GM12878 (cell line): Measurements from ENCODE around the gene EFNA2. TPM values are rescaled to one million over a fixed set of nuclear protein-coding genes. Genes with fewer than 3 reads are reported as not detected.

Experiments
- ATAC-seq: fragments of 200-7000 bp; cut with Tn5 transposase; 3 replicates; pipeline ENCODE4 v1.9.1; 2020; ENCODE audit warnings: mild to moderate bottlenecking, moderate library complexity
- BruUV-seq: library from RNA; stranded (reverse); fragments of 400-500 nt; replicated peaks from 2 replicates; lab custom pipeline; 2021; lab: Mats Ljungman, UMichigan
- CTCF ChIA-PET: fragments of 300-600 bp; sonication (Branson Sonifier 250); formaldehyde crosslinking; extraction: SDS; loops from one replicate; lab custom pipeline; 2021; ENCODE audit warnings: inconsistent platforms; lab: Yijun Ruan, JAX
- POLR2A ChIA-PET: fragments of 350-600 bp; formaldehyde crosslinking; extraction: SDS; loops from one replicate; lab custom pipeline; 2021; ENCODE audit warnings: inconsistent platforms; lab: Charles Lee
- RAD21 ChIA-PET: fragments of 300-600 bp; sonication (Branson Sonifier 250); formaldehyde crosslinking; loops from one replicate; lab custom pipeline; 2023; ENCODE audit warnings: antibody characterized with exemption; ENCODE audit not compliant: unreplicated experiment; lab: Charles Lee
- SMC1A ChIA-PET: fragments of 300-600 bp; sonication (Branson Sonifier 250); formaldehyde crosslinking; loops from one replicate; lab custom pipeline; 2023; ENCODE audit not compliant: unreplicated experiment, uncharacterized antibody; lab: Charles Lee
- DNase-seq: peaks from one replicate; pipeline ENCODE4 v3.0.0-alpha.2; 2011; ENCODE audit warnings: low read depth, low spot score
- FAIRE-seq: peaks from 3 replicates; lab custom pipeline; 2011; peaks lifted over from hg19 to GRCh38; lab: Jason Lieb, UNC
- H2AFZ ChIP-seq: 2 replicates; pipeline ENCODE4 v1.6.0; 2011; ENCODE audit warnings: low read depth, low read length, control low read depth; ENCODE audit not compliant: control insufficient read depth
- H3K27ac ChIP-seq: 2 replicates; pipeline ENCODE4 v1.5.1; 2011; ENCODE audit warnings: control low read depth; ENCODE audit not compliant: control insufficient read depth, insufficient read depth
- H3K27me3 ChIP-seq, 2 experiments: replicated peaks in 1 of 2; 2 replicates each; pipeline versions ENCODE4 v1.6.0 to v1.6.1; 2011; ENCODE audit warnings: low read length in 1 of 2; ENCODE audit not compliant: control insufficient read depth in 2 of 2, insufficient read depth in 2 of 2
- H3K36me3 ChIP-seq, 2 experiments: 2 replicates each; pipeline ENCODE4 v1.5.1; 2011; ENCODE audit warnings: low read length in 1 of 2; ENCODE audit not compliant: control insufficient read depth in 2 of 2, insufficient read depth in 2 of 2
- H3K4me1 ChIP-seq: 2 replicates; pipeline ENCODE4 v1.6.1; 2011; ENCODE audit warnings: mild to moderate bottlenecking, low read length, moderate library complexity, mixed read lengths; ENCODE audit not compliant: control insufficient read depth, insufficient read depth
- H3K4me2 ChIP-seq: 2 replicates; pipeline ENCODE4 v1.6.0; 2011; ENCODE audit warnings: control low read depth; ENCODE audit not compliant: control insufficient read depth, insufficient read depth
- H3K4me3 ChIP-seq: fragments of 200-600 bp; sonication (generic); 2 replicates; pipeline ENCODE4 v1.5.1; 2016
- H3K79me2 ChIP-seq: 2 replicates; pipeline ENCODE4 v1.6.0; 2011; ENCODE audit warnings: low read length; ENCODE audit not compliant: control insufficient read depth, insufficient read depth
- H3K9ac ChIP-seq: 2 replicates; pipeline ENCODE4 v1.8.0; 2011; ENCODE audit warnings: low read length, control low read depth, mixed read lengths; ENCODE audit not compliant: control insufficient read depth, insufficient read depth
- H3K9me3 ChIP-seq: replicated peaks from 3 replicates; pipeline ENCODE4 v1.5.1; 2011; ENCODE audit warnings: mild to moderate bottlenecking, low read length; ENCODE audit not compliant: control insufficient read depth, insufficient read depth
- H4K20me1 ChIP-seq: 2 replicates; pipeline ENCODE4 v1.6.0; 2011; ENCODE audit not compliant: control insufficient read depth, insufficient read depth
- CHD4 ChIP-seq: fragments of 200-600 bp; sonication (generic); IDR thresholded peaks from 2 replicates; pipeline ENCODE4 v1.6.1; 2016; ENCODE audit warnings: mild to moderate bottlenecking
- DPF2 ChIP-seq: fragments of 450-650 bp; IDR thresholded peaks from 2 replicates; pipeline ENCODE4 v1.6.1; 2017; ENCODE audit warnings: mild to moderate bottlenecking
- IKZF1 ChIP-seq: fragments of 450-650 bp; conservative IDR thresholded peaks from 2 replicates; pipeline ENCODE4 v1.6.1; 2017; ENCODE audit warnings: antibody characterized with exemption, mild to moderate bottlenecking
- IKZF2 ChIP-seq, 2 experiments: fragments of 450-650 bp; IDR thresholded peaks; 2 replicates each; pipeline ENCODE4 v1.6.1; 2017; ENCODE audit warnings: mild to moderate bottlenecking in 2 of 2, moderate library complexity in 2 of 2
- JUND ChIP-seq: IDR thresholded peaks from 2 replicates; pipeline ENCODE4 v1.6.1; 2012; ENCODE audit warnings: low read depth, mild to moderate bottlenecking, low read length, improper control_type of control experiment, moderate library complexity
- KAT2A ChIP-seq: conservative IDR thresholded peaks from 2 replicates; pipeline ENCODE4 v1.6.1; 2011; ENCODE audit warnings: low read depth, low read length; ENCODE audit not compliant: control insufficient read depth
- LARP7 ChIP-seq: fragments of 450-650 bp; IDR thresholded peaks from 2 replicates; pipeline ENCODE4 v1.6.1; 2017; ENCODE audit warnings: mild to moderate bottlenecking
- MEF2B ChIP-seq: fragments of 450-650 bp; IDR thresholded peaks from 2 replicates; pipeline ENCODE4 v1.6.1; 2018; ENCODE audit warnings: mild to moderate bottlenecking, moderate library complexity; ENCODE audit not compliant: partially characterized antibody, poor library complexity, severe bottlenecking
- MTA2 ChIP-seq: fragments of 450-650 bp; IDR thresholded peaks from 2 replicates; pipeline ENCODE4 v1.6.1; 2016; ENCODE audit warnings: low read depth, mild to moderate bottlenecking, moderate library complexity
- MYC ChIP-seq: IDR thresholded peaks from 2 replicates; pipeline ENCODE4 v1.6.1; 2011; ENCODE audit warnings: mild to moderate bottlenecking, low read length, moderate library complexity, inconsistent platforms; ENCODE audit not compliant: insufficient read depth, insufficient replicate concordance, insufficient read length, severe bottlenecking
- NR2F1 ChIP-seq: fragments of 450-650 bp; conservative IDR thresholded peaks from 2 replicates; pipeline ENCODE4 v1.6.1; 2017; ENCODE audit warnings: mild to moderate bottlenecking
- NRF1 ChIP-seq: conservative IDR thresholded peaks from 2 replicates; pipeline ENCODE4 v1.6.1; 2011; ENCODE audit warnings: mild to moderate bottlenecking, low read depth, low read length, improper control_type of control experiment
- SMARCA5 ChIP-seq: fragments of 450-650 bp; IDR thresholded peaks from 2 replicates; pipeline ENCODE4 v1.6.1; 2017; ENCODE audit warnings: mild to moderate bottlenecking
- SREBF1 ChIP-seq: IDR thresholded peaks from 2 replicates; pipeline ENCODE4 v1.6.1; 2012; ENCODE audit warnings: mild to moderate bottlenecking, low read length
- TAF1 ChIP-seq: IDR thresholded peaks from 2 replicates; pipeline ENCODE4 v1.6.1; 2011; ENCODE audit warnings: mild to moderate bottlenecking, low read depth, low read length, borderline replicate concordance
- YY1 ChIP-seq: IDR thresholded peaks from 2 replicates; pipeline ENCODE4 v1.6.1; 2011; ENCODE audit warnings: low read depth, mild to moderate bottlenecking, low read length
- ZNF622 ChIP-seq: fragments of 450-650 bp; IDR thresholded peaks from 2 replicates; pipeline ENCODE4 v1.6.1; 2017; ENCODE audit warnings: mild to moderate bottlenecking, inconsistent platforms
- WGBS: methylation state at CpG from one replicate; pipeline ENCODE4 v1.1.6; 2016; ENCODE audit warnings: low lambda C conversion rate; ENCODE audit not compliant: insufficient replicate concordance, insufficient coverage; ENCODE audit errors: missing lambda C conversion rate; 5-methylcytosine and 5-hydroxymethylcytosine counted together
- in situ Hi-C: fragments of 300-500 bp; cut with MboI; formaldehyde crosslinking; loops from 9 replicates; pipeline ENCODE4 v1.14.3; 2018; ENCODE audit warnings: mixed read lengths
- intact Hi-C: fragments of 100-400 bp; cut with micrococcal nuclease; formaldehyde crosslinking; loops from one replicate; pipeline ENCODE4 v1.14.2; 2022; ENCODE audit not compliant: unreplicated experiment
- polyA plus RNA-seq, 11 experiments: library from polyadenylated mRNA; depleted of rRNA in 4 of 11; unstranded in 6 of 11; stranded (reverse) in 5 of 11; fragments of >200 nt; fragmentation: Nextera tagmentation in 4 of 11; fragmentation: Illumina TruSeq in 1 of 11; extraction: Ambion mirVana in 4 of 11; extraction: Trizol in 1 of 11; gene quantifications; 1 replicate in 1 of 11; 2 replicates in 10 of 11; pipeline versions ENCODE4 v1.2.1 to v1.2.3, GENCODE V29; 2011 to 2016; ENCODE audit warnings: inconsistent platforms in 2 of 11, missing spikeins in 2 of 11, low read depth in 1 of 11
- total RNA-seq, 4 experiments: library from RNA; depleted of rRNA in 3 of 4; stranded (reverse); fragments of >200 nt in 3 of 4; fragmentation: Illumina TruSeq in 1 of 4; extraction: Trizol in 1 of 4; gene quantifications; 2 replicates each; pipeline versions ENCODE4 v1.2.1 to v1.2.3, GENCODE V29; 2013 to 2021
- TF ChIP-seq, protein P1 (sequence below): fragments of 450-650 bp; IDR thresholded peaks from 2 replicates; pipeline ENCODE4 v1.6.1; 2018; ENCODE audit warnings: mild to moderate bottlenecking, low read depth, moderate library complexity; ENCODE audit not compliant: partially characterized antibody
- TF ChIP-seq, protein P2 (sequence below): fragments of 450-650 bp; formaldehyde crosslinking; IDR thresholded peaks from 2 replicates; pipeline ENCODE4 v1.4.0; 2020; ENCODE audit warnings: mild to moderate bottlenecking, moderate library complexity

EFNA2 gene
- total and polyA plus RNA-seq, 10 of the 15 experiments (the other 5 are each of a cell fraction or from before 2014, with no cell fraction given), result not detected

DNA sequence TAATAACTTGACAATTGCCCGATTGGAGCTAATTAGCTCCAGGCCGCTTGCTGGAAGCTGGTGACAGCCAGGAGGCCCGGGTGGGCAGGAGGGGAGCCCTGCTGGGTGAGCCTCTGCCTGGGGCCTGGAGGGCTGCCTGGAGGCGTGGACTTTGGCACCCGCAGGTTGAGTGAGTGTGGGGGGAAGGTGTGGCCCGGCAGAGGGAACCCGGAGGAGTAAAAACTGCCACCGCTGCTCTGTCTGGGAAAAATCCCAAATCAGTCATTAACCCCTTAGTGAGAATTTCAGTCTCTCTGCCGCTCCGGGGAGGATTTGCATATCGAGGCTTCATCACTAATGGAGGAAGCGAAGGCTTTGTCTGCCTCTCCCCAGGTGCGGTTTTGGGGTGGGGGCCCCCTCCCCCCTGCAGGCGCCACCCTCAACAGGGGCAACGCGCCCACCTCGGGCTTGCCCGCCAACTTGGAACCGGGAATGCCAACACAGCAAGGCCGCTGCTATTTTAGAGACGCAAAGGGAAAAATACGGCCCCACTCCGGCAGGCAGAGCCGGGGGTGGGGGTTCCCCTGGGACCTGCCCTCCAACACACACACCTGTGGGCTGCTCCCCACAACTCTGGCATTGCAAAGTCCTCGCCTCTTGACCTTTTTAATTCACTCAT lies 6.2 kb downstream of the EFNA2 start:
- intact Hi-C loops, result no loop called here
- BruUV-seq, result no TSS peak
- ChIA-PET RAD21 (no interaction called here), CTCF (interaction anchor here (1.3 kb wide), 1 partner anchor 48 kb away, joined by 3 read pairs; no protein-coding TSS in a partner anchor), POLR2A (interaction anchor here (0.5 kb wide), 1 partner anchor 98 kb away, joined by 3 read pairs; no protein-coding TSS in a partner anchor), SMC1A (interaction anchor here (0.8 kb wide), 1 partner anchor 72 kb away, joined by 3 read pairs; no protein-coding TSS in a partner anchor)
- H3K9ac ChIP-seq, result no peak overlapping the region
- in situ Hi-C loops, result no loop called here
- DNase-seq, result no peak
- peaks cover under 1 to 2% of the 10 kb centered on the region in 2 experiments; a peak in 2 of 4 replicates for H3K27me3 ChIP-seq
- no peak overlapping the region for H3K27ac ChIP-seq
- H4K20me1 ChIP-seq, result no peaks in the 10 kb centered on the region
- no peaks in the 10 kb centered on the region for H3K9me3 ChIP-seq
- 5% methylated on average over 21 of the region's 25 CpGs for WGBS
- no peak overlapping the region for H2AFZ ChIP-seq
- no peak for FAIRE-seq
- H3K4me2 ChIP-seq, result peak overlapping the region; percentile 76
- H3K36me3 ChIP-seq, result no peaks in the 10 kb centered on the region
- H3K79me2 ChIP-seq, result no peaks in the 10 kb centered on the region
- H3K4me1 ChIP-seq, result peaks cover 16% of the 10 kb centered on the region
- H3K4me3 ChIP-seq, result no peak overlapping the region; the same call in 1 of the 2 replicates
- ATAC-seq, result peak; percentile 60
- no peak for TF ChIP-seq JUND
- peak; percentile 68; the same call in 1 of the 2 replicates for TF ChIP-seq DPF2
- TF ChIP-seq SREBF1, result no peak
- TF ChIP-seq NRF1, result no peak
- TF ChIP-seq IKZF1, result peak; percentile 79
- peak; percentile 87 for TF ChIP-seq MEF2B
- TF ChIP-seq LARP7, result no peak
- TF ChIP-seq CHD4, result no peak
- TF ChIP-seq KAT2A, result no peak
- TF ChIP-seq, protein P1, sequence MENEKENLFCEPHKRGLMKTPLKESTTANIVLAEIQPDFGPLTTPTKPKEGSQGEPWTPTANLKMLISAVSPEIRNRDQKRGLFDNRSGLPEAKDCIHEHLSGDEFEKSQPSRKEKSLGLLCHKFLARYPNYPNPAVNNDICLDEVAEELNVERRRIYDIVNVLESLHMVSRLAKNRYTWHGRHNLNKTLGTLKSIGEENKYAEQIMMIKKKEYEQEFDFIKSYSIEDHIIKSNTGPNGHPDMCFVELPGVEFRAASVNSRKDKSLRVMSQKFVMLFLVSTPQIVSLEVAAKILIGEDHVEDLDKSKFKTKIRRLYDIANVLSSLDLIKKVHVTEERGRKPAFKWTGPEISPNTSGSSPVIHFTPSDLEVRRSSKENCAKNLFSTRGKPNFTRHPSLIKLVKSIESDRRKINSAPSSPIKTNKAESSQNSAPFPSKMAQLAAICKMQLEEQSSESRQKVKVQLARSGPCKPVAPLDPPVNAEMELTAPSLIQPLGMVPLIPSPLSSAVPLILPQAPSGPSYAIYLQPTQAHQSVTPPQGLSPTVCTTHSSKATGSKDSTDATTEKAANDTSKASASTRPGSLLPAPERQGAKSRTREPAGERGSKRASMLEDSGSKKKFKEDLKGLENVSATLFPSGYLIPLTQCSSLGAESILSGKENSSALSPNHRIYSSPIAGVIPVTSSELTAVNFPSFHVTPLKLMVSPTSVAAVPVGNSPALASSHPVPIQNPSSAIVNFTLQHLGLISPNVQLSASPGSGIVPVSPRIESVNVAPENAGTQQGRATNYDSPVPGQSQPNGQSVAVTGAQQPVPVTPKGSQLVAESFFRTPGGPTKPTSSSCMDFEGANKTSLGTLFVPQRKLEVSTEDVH, result no peak
- no peak for TF ChIP-seq ZNF622
- TF ChIP-seq, protein P2, sequence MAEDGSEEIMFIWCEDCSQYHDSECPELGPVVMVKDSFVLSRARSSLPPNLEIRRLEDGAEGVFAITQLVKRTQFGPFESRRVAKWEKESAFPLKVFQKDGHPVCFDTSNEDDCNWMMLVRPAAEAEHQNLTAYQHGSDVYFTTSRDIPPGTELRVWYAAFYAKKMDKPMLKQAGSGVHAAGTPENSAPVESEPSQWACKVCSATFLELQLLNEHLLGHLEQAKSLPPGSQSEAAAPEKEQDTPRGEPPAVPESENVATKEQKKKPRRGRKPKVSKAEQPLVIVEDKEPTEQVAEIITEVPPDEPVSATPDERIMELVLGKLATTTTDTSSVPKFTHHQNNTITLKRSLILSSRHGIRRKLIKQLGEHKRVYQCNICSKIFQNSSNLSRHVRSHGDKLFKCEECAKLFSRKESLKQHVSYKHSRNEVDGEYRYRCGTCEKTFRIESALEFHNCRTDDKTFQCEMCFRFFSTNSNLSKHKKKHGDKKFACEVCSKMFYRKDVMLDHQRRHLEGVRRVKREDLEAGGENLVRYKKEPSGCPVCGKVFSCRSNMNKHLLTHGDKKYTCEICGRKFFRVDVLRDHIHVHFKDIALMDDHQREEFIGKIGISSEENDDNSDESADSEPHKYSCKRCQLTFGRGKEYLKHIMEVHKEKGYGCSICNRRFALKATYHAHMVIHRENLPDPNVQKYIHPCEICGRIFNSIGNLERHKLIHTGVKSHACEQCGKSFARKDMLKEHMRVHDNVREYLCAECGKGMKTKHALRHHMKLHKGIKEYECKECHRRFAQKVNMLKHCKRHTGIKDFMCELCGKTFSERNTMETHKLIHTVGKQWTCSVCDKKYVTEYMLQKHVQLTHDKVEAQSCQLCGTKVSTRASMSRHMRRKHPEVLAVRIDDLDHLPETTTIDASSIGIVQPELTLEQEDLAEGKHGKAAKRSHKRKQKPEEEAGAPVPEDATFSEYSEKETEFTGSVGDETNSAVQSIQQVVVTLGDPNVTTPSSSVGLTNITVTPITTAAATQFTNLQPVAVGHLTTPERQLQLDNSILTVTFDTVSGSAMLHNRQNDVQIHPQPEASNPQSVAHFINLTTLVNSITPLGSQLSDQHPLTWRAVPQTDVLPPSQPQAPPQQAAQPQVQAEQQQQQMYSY (CRISPR knock-in tag), result no peak
- peak; percentile 26; the same call in 1 of the 2 replicates for TF ChIP-seq SMARCA5
- TF ChIP-seq YY1, result no peak
- TF ChIP-seq NR2F1, result peak; percentile 87
- TF ChIP-seq IKZF2 (IDR thresholded peaks at IDR 0.05), result peak; percentile 57 to 62
- TF ChIP-seq MYC, result no peak
- peak; percentile 43; the same call in 1 of the 2 replicates for TF ChIP-seq MTA2
- no peak for TF ChIP-seq TAF1
